SK-N-MC (cell line): Measurements from ENCODE around the gene FGF2.

ENCODE experiments used
- EZH2 ChIP-seq: fragments of 200-600 bp; sonication (generic); IDR thresholded peaks from one replicate; pipeline ENCODE4 v1.6.1; 2017; ENCODE audit warnings: antibody characterized with exemption
- FOXP2 ChIP-seq: optimal IDR thresholded peaks from 2 replicates; pipeline ENCODE3; 2011; ENCODE audit warnings: mild to moderate bottlenecking, moderate library complexity; ENCODE audit not compliant: insufficient read depth; ENCODE audit errors: extremely low read length, control extremely low read depth
- POLR2AphosphoS5 ChIP-seq: IDR thresholded peaks from 2 replicates; pipeline ENCODE4 v1.6.1; 2012; ENCODE audit warnings: mild to moderate bottlenecking, low read depth, low read length, borderline replicate concordance

GRCh38 chr4:122908223-122908622 is 81.6 kb downstream of the FGF2 start:
- no peak for TF ChIP-seq POLR2AphosphoS5
- TF ChIP-seq EZH2, result no peak
- no peak for TF ChIP-seq FOXP2
